Activated CD4-positive, alpha-beta T cell treated with anti-CD3 and anti-CD28 coated beads, Interleukin-2, amount 50 U/mL, for 1 hour (primary cell): ENCODE data around the gene ZNF83.
"Not testable (repeated sequence)": the region's sequence is repeated elsewhere in the genome, so short reads cannot be mapped to it uniquely, and the experiment has no call there.

Source experiments
- DNase-seq: peaks from one replicate; pipeline ENCODE4 v3.0.0-alpha.2; 2020

The ZNF83 gene

DNA sequence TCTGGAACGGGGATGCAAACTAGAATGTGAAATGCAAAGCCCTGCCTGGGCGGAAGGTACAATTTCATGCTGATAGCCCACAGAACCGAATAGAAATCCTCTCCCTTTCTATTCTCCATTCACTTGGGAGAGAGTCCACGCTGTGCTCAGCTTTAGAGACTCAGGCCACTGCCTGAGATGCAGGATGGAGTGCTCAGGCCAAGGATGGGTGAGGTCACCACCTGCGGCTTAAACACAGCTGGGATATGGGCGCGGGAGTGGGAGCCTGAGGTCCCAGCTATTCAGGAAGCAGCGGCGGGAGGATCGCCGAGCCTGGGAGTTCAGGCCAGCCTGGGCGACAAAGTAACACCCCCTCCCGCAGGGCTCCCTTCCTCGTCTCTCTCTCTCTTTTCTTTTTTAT is 446 bp upstream of the ZNF83 start:
- DNase-seq = no peak

DNA sequence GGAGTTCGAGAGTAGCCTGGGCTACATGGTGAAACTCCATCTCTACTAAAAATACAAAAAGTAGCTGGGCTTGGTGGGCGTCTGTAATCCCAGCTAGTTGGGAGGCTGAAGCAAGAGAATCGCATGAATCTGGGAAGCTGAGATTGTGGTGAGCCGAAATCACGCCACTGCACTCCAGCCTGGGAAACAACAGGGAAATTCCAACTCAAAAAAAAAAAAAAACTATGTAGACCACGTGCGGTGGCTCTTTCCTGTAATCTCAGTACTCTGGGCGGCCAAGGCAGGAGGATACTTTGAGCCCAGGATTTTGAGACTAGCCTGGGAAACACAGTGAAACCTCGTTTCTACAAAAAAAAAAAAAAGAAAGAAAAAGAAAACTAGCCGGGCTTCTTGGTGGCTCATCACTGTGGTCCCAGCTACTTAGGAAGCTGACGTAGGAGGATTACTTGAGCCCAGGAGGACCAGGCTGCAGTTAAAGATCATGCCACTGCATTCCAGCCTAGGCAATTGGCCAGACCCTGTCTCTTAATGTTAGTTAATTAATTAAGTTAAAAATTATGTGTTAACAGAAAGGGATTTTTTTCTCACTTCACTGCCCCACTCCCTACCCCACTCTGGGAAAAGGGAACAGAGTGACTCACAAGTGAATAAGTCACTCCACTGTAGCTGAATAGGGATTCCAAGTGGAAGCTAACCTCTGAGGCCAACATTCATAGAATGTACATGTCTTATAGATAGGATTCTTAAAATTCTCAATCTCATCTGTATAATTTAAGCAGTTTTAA is 2.2 kb downstream of the ZNF83 start:
- DNase-seq = no peak

DNA sequence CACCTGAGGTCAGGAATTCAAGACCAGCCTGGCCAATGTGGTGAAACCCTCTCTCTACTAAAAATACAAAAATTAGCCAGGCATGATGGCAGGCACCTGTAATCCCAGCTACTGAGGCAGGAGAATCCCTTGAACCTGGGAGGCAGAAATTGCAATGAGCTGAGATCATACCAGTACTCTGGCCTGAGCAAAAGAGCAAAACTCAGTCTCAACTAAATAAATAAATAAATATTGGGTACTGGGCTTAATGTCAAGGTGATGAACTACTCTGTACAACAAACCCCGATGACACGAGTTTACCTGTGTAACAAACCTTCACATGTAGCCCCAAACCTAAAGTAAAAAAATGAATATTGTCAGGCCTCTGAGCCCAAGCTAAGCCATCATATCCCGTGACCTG is 10.7 kb downstream of the ZNF83 start:
- DNase-seq = not testable (repeated sequence)

DNA sequence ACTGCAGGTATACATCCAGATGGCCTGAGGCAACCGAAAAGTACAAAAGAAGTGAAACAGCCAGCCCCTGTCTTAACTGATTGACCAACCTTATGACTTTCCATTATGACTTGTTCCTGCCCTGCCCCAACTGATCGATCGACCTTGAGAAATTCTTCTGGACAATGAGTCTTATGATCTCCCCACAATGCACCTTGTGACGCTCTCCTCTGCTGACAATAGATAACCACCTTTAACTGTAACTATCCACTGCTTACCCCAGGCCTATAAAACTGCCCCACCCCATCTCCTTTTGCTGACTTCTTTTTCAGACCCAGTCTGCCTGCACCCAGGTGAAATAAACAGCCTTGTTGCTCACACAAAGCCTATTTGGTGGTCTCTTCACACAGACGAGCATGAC is 11.2 kb downstream of the ZNF83 start:
- DNase-seq = no peak

DNA sequence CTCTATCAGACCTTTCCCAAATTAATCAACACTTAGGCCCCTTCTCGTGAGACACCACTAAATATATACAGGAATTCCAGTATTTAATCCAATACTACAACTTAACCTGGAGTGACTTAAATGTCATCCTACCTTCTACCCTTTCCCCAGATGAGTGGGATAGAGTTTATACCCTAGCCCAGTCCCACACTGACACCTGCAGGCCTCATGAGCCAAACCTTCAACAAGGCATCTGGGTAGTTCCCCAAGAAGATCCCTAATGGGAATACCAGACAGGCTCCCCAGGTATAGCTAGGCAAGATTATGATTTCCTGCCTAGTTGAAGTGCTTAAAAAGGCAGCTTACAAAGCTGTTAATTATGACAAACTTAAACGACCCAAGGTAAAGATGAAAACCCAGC is 15.9 kb downstream of the ZNF83 start:
- no peak for DNase-seq

DNA sequence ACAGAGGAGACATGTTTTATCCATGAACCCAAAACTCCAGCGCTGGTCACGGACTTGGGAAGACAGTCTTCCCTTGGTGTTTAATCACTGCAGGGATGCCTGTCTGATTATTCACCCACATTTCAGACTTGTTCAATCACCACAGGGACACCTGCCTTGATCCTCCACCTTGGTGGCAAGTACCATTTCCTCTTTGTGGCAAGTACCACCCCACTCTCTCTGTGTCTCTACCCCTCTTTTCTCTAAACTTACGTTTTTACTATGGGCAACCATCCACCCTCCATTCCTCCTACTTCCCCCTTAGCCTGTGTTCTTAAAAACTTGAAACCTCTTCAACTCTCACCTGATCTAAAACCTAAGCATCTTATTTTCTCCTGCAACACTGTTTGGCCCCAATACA is 16.8 kb downstream of the ZNF83 start:
- no peak for DNase-seq

DNA sequence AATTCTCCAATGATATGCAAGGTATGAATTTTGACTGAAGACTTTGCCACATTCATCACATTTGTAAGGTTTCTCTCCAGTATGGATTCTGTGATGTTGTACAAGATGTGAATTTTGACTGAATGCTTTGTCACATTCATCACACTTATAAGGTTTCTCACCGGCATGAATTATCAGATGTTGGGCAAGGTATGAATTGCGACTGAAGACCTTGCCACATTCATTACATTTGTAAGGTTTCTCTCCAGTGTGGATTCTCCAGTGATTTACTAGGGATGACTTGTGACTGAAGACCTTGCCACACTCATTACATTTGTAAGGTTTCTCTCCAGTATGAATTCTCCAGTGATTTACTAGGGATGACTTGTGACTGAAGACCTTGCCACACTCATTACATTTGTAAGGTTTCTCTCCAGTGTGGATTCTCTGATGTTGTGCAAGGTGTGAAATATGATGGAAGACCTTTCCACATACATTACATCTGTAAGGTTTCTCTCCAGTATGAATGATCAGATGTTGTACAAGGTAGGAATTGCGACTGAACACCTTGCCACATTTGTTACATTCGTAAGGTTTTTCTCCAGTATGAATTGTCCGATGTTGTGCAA is 24.8 kb downstream of the ZNF83 start:
- DNase-seq = no peak

DNA sequence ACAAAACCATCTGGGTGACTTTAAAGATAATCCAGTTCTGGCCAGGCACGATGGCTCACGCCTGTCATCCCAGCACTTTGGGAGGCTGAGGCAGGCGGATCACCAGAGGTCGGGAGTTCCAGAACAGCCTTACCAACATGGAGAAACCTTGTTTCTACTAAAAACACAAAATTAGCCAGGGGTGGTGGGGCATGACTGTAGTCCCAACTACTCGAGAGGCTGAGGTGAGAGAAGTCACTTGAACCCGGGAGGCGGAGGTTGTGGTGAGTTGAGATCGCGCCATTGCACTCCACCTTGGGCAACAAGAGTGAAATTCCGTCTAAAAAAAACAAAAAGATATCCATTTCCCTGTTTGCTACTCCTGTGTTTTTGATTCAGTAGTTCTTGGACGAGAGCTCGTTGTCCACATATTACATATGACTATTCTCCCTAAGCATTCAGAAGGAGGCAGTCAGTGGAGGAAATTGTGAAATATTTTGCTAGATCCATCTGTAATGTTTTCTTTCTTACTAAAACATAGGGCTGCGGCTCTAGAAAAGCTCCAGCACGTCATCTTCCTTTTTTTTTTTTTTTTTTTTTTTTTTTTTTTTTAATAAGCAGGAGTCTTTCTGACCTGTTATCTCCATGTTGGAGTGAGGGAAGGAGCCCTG is 34.5 kb downstream of the ZNF83 start:
- no peak for DNase-seq

DNA sequence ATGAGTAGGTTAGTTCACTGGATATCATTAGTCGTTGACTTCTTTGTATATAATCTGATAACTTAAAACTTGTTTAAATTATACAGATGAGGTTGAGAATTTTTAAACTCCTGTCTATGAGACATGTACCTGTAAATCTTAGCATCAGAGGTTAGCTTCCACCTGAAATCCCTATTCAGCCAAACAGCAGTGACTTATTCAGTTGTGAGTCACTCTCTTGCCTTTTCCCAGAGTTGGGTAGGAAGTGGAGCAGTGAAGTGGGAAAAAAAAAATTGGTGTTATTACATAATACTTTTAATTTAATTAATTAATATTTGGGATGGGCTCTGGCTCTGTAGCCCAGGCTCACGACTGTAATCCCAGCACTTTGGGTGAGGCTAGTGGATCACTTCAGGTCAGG is 35.2 kb downstream of the ZNF83 start:
- DNase-seq = no peak

DNA sequence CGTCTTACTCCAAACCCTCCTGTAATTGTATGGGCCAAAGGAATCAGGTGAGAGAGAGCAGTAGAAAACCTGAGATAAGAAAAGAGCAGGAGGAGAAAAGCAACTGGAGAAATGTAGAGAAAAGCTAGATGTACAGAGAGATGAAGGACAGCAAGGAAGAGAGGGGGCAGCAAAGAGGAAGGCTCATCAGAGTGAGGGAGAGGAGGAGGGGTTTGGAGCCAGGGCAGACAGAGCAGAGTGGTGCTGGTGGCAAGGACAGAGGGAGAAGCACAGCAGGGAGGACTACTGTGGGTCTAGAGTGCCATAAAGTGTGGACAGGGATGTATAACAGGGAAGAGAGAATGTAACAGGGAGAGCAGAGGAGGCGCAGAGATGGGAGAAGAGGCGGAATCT is 36.2 kb downstream of the ZNF83 start:
- not testable (repeated sequence) for DNase-seq

DNA sequence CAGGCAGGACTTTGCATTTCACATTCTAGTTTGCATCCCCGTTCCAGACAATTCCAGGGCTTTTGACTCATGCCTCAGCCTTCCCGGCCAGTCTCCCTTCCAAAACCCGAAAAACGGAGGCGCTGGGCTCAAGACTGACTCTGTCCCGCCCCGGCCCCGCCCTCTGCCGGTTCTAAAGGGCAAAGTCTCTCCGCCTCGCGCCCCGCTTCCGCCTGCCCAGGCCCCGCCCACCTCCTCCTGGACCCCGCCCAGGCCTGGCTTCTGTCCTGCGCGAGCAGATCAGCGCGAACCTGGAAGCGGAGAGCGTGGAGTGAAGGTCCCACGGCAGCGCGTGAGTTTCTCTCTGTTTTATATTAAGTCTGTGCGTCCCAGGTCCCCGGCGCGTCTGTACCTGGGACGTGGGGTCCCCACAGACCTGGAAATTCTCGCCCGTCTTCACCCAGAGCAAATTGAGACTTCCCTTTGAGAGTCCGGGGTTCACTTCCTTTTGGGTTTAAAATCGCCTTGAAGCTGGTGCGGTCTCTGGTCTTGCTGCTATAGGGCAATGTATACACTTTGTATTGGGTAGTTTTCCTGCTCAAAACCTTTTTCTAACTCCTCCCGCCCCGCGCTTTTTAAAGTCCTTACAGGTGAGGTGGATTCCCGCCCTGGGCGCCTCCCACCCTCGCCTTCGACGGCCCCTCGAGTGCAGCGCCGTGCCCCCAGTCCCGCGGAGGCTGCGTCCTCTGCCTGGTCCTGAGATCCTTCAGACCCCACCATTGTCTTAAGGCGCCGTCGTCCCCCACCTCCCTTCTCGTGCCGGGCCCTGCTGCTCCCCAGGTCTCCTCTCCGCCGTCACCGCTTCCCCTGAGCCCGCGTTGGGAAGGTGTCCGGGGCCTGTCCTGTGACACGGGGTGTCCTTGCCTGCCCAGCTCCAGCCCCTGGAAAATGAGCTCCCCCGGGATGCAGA is 36.9 kb downstream of the ZNF83 start:
- DNase-seq = peak; percentile 95

DNA sequence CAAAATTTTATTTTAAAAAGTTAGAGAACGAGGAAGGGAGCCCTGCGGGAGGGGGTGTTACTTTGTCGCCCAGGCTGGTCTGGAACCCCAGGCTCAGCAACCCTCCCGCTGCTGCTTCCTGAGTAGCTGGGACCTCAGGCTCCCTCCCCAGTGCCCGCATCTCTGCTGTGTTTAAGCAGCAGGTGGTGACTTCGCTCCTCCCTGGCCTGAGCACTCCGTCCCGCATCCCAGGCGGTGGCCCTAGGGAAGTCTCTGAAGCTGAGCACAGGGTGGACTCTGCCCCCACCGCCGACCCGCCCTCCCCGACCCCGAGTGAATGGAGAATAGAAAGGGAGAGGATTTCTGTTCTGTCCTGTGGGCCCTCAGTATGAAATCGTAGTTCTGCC is 37.5 kb downstream of the ZNF83 start:
- no peak for DNase-seq

DNA sequence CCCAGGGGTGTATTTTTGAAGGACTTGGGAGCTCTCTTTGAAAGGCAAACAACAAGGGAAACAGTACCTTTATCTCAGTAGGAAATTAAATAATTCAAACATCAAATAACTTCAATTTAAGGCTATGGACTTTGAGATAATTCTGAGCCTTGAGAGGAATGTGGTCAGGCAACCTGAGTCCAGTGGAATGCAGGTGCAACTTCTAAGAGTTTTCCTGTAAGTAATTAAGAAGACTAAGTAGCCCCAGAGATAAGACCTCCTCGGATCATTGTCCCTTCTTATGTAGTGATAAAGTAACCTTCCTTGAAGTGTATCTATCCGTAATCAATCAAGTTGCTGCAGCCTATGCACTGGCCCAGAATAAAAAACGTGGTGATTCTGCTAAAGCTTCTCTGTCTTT is 38.9 kb downstream of the ZNF83 start:
- DNase-seq = no peak

DNA sequence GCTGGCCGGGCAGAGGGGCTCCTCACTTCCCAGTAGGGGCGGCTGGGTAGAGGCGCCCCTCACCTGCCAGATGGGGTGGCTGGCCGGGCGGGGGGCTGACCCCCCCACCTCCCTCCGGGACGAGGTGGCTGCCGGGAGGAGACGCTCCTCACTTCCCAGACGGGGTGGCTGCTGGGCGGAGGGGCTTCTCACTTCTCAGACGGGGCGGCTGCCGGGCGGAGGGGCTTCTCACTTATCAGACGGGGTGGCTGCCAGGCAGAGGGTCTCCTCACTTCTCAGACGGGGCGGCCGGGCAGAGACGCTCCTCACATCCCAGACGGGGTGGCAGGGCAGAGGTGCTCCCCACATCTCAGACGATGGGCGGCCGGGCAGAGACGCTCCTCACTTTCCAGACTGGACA is 44.7 kb downstream of the ZNF83 start:
- DNase-seq = not testable (repeated sequence)

DNA sequence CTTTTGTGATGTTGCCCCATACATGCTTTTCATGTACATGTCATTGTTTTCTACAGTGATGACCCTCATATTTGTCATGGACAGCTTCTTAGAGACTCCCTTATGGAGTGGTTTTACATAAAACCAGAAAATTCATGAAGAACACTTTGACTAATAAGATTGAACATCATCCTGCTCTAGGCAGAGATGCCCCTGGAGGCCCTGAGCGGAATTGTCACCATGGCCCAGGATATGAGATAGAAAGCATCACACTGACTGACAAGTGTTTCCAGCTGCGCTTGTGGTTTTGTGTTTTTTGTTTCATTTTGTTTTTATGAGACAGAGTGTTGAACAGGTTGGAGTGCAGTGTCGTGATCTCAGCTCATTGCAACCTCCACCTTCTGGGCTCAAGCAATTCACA is 45.9 kb downstream of the ZNF83 start:
- DNase-seq = no peak

DNA sequence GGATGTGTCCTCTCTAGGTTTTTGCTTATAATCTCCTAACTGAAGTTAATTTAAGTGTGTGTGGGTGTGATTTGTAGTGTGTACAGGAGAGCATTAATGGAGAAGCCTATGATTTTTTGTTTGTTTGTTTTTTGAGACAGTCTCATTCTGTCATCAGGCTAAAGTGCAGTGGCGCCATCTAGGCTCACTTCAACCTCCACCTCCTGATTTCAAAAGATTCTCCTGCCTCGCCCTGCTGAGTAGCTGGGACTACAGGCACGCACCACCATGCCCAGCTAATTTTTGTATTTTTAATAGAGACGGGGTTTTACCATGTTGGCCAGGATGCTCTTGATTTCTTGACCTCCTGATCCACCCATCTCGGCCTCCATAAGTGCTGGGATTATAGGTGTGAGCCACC is 47.4 kb downstream of the ZNF83 start:
- DNase-seq = no peak

DNA sequence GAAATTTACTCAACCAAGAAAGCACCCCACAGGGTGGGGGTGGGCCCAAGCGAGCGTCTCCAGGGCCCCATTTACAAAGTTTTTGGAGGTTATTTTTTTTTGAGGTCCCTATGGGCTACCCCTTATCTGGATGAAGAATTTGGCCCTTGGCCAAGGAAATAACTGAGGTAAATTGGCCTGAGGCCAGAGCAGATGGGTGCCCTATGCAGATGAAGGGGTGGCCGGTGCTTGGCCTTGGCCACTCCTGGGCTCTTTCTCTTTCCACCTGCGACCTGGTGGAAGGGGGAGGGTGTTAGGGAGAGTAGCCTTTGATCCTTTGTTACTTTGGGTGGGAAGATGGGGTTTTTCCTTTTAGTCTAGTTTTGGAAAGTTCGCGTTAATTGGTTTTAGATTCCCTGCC is 52.6 kb downstream of the ZNF83 start:
- DNase-seq = no peak

DNA sequence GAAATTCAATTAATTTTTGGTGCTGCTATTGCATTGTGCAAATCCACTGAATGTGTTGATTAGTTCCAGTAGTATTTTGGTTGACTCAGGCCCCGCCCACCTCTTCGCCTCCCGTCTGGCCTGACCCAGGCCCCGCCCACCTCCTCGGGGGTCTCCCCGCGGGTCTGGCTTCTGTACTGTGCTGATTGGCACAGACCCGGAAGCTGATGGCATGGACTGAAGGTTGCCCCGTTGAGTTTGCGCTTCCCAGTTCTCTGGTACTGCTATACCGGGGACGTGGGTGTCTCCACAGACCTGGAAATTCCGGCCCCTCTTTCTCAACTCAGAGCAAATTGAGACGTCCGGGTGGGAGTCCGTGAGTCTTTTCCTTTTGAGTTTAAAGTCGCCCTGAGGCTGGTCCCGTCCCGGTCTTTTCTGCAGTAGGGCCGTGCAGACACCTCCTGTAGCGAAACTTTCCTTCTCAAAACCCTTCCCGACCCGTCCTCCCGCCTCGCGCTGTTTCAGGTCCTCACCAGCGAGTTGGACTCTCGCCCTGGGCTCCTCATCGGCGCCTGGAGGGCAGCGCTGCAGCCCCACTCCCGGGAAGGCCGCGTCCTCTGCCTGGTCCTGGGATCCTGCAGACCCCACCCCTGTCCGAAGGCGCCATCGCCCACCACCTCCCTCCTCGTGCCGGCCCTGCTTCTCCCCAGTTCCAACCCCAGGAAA is 53.3 kb downstream of the ZNF83 start:
- DNase-seq = no peak

DNA sequence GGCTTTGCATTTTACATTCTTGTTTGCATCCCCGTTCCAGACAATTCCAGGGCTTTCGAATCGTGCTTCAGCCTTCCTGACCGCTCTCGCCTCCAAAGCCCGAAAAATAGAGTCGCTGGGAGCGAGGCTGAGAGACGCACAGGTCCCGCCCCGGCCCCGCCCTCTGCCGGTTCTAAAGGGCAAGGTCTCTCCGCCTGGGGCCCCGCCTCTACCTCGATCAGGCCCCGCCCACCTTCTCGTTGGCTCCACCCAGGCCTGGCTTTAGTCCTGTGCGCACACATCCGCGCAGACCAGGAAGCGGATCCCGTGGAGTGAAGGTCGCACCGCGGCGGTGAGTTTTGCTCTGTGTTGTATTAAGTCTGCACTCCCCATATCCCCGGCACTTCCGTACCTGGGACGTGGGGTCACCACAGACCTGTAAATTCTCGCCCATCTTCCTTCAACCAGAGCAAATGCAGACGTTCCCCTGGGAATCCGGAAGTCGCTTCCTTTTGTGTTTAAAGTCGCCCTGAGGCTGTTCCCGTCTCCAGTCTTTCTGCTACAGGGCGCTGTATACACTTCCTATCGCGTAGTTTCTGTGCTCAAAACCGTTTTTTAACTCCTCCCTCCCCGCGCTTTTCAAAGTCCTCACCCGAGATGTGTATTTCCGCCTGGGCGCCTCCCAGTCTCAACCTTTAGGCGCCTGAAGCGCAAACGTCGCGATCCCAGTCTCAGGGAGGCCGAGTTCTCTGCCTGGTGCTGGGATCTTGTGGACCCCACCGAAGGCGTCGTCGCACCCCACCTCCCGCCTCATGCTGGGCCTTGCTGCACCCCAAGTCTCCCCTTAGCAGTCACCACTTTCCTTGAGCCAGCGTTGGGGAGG is 67.9 kb downstream of the ZNF83 start, which contains the start of gene ZNF701:
TSS of gene ZNF701 (plus strand) at position 288 of the 862 bp plus-strand sequence. CDS start 3,861 bp downstream, outside the sequence.
- peak; percentile 96 for DNase-seq

DNA sequence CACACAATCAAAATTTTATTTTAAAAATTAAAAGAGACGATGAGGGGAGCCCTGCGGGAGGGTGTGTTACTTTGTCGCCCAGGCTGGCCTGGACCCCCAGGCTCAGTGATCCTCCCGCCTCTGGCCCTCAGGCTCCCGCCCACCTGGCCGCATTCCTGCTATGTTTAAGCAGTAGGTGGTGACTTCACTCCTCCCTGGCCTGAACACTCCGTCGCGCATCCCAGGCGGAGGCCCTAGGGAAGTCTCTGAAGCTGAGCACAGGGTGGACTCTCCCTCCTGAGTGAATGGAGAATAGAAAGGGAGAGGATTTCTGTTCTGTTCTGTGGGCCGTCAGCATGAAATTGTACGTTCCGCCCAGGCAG is 68.5 kb downstream of the ZNF83 start:
- not testable (repeated sequence) for DNase-seq

DNA sequence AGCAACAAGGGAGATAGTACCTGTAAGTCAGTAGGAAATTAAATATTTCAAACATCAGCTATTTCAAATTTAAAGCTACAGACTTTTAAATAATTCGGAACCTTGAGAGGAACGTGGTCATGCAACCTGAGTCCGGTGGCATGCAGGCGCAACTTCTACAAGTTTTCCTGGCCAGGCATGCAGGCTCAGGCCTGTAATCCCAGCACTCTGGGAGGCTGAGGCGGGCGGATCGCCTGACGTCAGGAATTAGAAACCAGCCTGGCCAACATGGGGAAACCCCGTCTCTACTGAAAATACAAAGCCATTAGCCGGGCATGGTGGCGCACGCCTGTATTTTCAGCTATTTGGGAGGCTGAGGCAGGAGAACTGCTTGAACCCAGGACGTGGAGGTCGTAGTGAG is 70.2 kb downstream of the ZNF83 start:
- no peak for DNase-seq
